HG03575 (cell line): ENCODE measurements around the gene C6orf47.

Experiments
- ATAC-seq: cut with Tn5 transposase; IDR thresholded peaks from one replicate; pipeline ENCODE4 v1.9.1; 2021; ENCODE audit not compliant: unreplicated experiment, insufficient number of reproducible peaks, low FRiP score; ENCODE audit errors: extremely low read depth

C6orf47 gene

DNA sequence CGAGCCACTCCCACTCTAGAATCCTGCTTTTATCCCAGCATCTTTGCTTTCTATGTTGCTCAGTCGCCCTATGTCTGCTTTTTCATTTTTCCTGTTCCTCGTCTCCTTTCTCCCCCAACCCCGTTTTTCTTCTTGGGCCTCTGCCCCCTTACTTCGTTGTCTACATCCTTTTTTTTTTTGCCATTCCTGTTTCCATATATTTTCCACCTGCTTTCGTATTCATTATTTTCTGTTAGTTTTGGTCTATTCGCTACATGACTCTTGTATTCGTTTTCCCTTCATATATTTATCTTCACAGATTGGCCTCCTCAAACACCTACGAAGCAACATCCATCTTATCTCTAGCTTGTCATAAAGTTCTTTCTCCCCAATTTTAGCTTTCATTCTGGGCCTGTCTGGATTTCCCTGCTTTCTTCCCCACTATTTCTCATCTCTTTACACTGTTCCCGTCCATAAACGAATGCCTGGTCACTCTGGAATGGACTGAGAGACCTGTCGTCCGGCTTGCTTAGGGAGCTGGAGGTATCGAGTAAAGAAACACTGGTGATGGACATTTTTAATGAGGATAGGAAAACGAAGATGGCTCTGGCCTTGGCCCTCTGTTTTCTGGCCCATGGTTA, 39.1 kb downstream of the C6orf47 start:
- ATAC-seq, result no peak

- peak; percentile 7 for ATAC-seq
Measured at GRCh38 chr6:31620586-31621319, 39.8 kb downstream of the C6orf47 start, which contains the start of gene PRRC2A. PRRC2A (plus strand) TSS chr6:31620715; CDS start chr6:31622790, 2,075 bp downstream.

GRCh38 chr6:31619805-31620585, 40.6 kb downstream of the C6orf47 start:
- ATAC-seq, result peak; percentile 44

- ATAC-seq, result no peak
Measured at GRCh38 chr6:31617010-31617409, 43.6 kb downstream of the C6orf47 start.

DNA sequence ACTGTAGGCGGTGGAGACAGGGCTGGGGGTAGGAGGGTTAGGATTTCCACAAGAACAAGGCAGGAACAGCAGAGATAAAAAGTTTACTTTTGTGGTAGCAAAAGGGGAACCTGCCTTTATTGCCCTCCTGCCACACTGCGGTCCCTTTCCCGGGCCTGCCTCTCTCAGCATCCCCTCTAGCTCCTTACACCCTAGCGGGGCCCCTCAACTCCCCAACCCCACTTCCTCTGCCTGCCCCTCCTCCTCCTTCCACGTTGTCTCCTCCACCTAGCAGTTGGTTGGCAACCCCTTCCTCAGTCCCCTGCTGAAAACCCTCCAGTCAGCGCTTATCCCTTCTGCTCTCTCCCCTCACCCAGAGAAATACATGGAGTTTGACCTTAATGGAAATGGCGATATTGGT, 44.8 kb downstream of the C6orf47 start:
- no peak for ATAC-seq

- ATAC-seq, result no peak
Measured at GRCh38 chr6:31614684-31615578, 45.6 kb downstream of the C6orf47 start, which contains the start of gene AIF1. AIF1 (plus strand) TSS chr6:31615234; CDS start chr6:31615330, 96 bp downstream.

DNA sequence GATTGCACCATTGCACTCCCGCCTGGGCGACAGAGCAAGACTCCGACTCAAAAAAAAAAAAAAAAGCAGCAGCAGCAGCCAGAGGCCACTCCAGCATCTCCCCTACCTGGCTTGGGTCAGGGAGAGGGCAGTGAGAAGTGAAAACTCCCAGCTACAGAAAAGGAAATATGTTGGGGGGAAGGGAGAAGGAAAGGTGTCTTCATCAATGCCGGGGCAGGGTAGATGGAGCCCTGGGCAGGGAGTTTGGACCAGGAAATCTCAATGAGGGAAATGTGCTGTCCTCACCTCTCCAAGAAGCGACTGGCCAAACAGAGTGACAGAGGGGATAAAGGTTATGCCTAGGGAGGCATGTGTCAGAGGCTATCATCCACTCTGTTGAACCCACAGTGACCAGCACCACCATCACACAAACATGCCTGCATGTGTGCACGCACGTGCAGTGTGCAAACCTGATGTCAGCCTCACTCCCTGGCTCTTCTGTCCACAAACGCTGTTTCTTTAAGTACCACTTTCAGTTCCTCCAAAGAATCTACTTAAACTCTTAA, 46.4 kb downstream of the C6orf47 start:
- ATAC-seq, result no peak

GRCh38 chr6:31610968-31611367, 49.6 kb downstream of the C6orf47 start:
- no peak for ATAC-seq

GRCh38 chr6:31609519-31610406, 50.8 kb downstream of the C6orf47 start:
- no peak for ATAC-seq
